A549 (cell line): ENCODE data around the gene PPP1R7.

Experiments used
- EP300 ChIP-seq, 2 experiments: fragments of >200 bp; sonication (Bioruptor Twin); formaldehyde crosslinking; IDR thresholded peaks; 2 replicates in 1 of 2; 3 replicates in 1 of 2; pipeline ENCODE4 v1.6.1; 2016 to 2017
- MAX ChIP-seq: IDR thresholded peaks from 2 replicates; pipeline ENCODE4 v1.6.1; 2012
- USF2 ChIP-seq: fragments of 450-650 bp; IDR thresholded peaks from 2 replicates; pipeline ENCODE4 v1.6.1; 2014; ENCODE audit warnings: antibody characterized with exemption
- TF ChIP-seq, protein P1 (sequence below): fragments of >200 bp; sonication (Bioruptor Twin); formaldehyde crosslinking; IDR thresholded peaks from 3 replicates; pipeline ENCODE4 v1.5.1; 2016

DNA sequence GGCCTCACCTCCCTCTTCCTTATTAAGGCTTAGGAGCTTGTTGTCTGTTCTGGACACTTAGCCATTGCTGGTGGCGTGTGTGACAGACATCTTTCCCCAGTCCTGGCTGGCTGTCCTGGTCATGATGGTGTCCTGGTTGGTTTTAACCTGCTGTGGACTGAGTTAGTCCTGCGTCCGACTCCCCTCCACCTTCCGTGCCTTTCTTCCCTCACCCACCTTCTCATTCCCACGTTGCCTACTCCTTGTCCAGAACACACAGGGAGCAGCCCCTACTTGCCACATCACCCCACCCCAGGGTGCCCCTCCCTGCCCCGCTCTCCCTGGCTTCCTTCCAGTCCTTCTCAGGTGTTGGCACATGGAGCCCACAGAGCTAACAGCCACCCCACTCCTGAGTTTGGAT is 47.7 kb downstream of the PPP1R7 start:
- TF ChIP-seq, protein P1, sequence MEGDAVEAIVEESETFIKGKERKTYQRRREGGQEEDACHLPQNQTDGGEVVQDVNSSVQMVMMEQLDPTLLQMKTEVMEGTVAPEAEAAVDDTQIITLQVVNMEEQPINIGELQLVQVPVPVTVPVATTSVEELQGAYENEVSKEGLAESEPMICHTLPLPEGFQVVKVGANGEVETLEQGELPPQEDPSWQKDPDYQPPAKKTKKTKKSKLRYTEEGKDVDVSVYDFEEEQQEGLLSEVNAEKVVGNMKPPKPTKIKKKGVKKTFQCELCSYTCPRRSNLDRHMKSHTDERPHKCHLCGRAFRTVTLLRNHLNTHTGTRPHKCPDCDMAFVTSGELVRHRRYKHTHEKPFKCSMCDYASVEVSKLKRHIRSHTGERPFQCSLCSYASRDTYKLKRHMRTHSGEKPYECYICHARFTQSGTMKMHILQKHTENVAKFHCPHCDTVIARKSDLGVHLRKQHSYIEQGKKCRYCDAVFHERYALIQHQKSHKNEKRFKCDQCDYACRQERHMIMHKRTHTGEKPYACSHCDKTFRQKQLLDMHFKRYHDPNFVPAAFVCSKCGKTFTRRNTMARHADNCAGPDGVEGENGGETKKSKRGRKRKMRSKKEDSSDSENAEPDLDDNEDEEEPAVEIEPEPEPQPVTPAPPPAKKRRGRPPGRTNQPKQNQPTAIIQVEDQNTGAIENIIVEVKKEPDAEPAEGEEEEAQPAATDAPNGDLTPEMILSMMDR = no peak
- no peak for TF ChIP-seq USF2
- no peak for TF ChIP-seq EP300 (IDR thresholded peaks at IDR 0.05)
- no peak for TF ChIP-seq MAX
